Mesodermal cell (in vitro differentiated cells): Measurements from ENCODE around the gene ZDHHC14.

Experiments used
- H3K27ac ChIP-seq: 2 replicates; pipeline ENCODE4 v1.7.0; 2013; ENCODE audit warnings: mild to moderate bottlenecking, low read depth, low read length, moderate library complexity; ENCODE audit not compliant: severe bottlenecking
- H3K36me3 ChIP-seq: 2 replicates; pipeline ENCODE4 v1.7.1; 2013; ENCODE audit warnings: mild to moderate bottlenecking, low read length, moderate library complexity; ENCODE audit not compliant: control insufficient read depth, insufficient read depth
- H3K4me1 ChIP-seq: one replicate; pipeline ENCODE4 v1.7.1; 2013; ENCODE audit warnings: mild to moderate bottlenecking, low read length; ENCODE audit not compliant: insufficient read depth, control insufficient read depth, poor library complexity, severe bottlenecking
- H3K4me3 ChIP-seq: 2 replicates; pipeline ENCODE4 v1.7.0; 2013; ENCODE audit warnings: low read length, control low read depth, mild to moderate bottlenecking; ENCODE audit not compliant: insufficient read depth, poor library complexity, severe bottlenecking; ENCODE audit errors: extremely low read depth
- H3K9me3 ChIP-seq: 2 replicates; pipeline ENCODE4 v1.7.1; 2013; ENCODE audit warnings: mild to moderate bottlenecking, low read length, moderate library complexity; ENCODE audit not compliant: control insufficient read depth
- WGBS, 2 experiments: methylation state at CpG; one replicate each; pipeline ENCODE4 v1.1.5; 2013; ENCODE audit warnings: missing lambda C conversion rate in 2 of 2; ENCODE audit not compliant: insufficient coverage in 2 of 2; 5-methylcytosine and 5-hydroxymethylcytosine counted together

The ZDHHC14 gene

DNA sequence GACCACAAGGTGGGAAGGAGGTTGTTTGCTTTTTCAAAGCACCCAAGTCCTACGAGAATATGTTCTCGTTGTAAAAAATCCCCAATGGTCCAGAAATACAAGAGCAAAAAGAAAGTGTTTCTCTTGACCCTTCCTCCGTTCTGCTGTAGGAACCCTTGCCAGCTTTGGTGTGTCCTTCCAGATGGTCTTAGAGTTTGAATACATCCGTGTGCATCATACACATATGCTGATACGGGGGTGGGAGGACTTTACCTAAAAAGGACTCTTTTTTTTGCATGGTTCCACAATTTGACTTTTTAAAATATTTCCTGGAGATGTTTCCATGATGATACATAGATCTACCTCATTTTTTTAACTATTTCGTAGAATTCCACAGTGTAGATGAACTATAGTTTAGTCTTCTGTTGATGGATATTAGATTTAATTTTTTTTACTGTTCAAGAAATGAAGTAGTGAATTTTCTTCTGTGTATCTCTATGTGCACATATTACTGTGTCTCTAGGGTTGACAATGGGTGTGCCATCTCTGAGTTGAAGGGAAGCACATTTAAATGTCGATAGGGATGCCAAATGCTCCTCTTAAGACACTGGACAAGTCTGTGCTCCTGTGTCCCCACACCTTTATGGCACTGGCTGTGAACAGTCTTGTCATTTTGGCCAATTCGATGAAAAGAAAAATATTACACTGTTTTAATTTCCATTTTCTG lies 259.9 kb downstream of the ZDHHC14 start:
- no peaks in the 10 kb centered on the region for H3K9me3 ChIP-seq
- no peaks in the 10 kb centered on the region for H3K36me3 ChIP-seq
- no peaks in the 10 kb centered on the region for H3K4me1 ChIP-seq
- 88 to 91% methylated on average over 4 to 6 of the region's 8 CpGs for WGBS, 2 experiments
- H3K27ac ChIP-seq = no peak overlapping the region
- no peak overlapping the region for H3K4me3 ChIP-seq

DNA sequence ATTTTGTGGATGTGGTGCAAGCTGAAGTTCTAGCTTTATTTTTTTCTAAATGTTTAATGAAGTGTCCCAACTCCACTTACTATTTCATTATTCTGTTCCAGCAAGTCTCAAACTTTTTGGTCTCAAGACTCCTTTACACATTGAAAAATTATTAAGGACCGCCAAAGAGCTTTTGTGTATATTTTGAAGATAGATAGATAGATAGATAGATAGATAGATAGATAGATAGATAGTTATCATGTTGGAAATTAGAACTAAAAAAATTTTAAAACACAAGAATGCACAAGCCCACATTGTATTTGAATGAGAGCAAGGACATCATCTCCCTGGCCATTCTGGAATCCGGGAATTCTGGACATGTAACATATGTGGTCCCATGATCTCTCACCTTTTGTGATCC lies 260.8 kb downstream of the ZDHHC14 start:
- Histone ChIP-seq H3K9me3 (no peaks in the 10 kb centered on the region), H3K27ac (no peak overlapping the region), H3K4me3 (no peak overlapping the region), H3K4me1 (no peaks in the 10 kb centered on the region), H3K36me3 (no peaks in the 10 kb centered on the region)
- 56 to 100% methylated on average over 1 of the region's 2 CpGs for WGBS, 2 experiments

DNA sequence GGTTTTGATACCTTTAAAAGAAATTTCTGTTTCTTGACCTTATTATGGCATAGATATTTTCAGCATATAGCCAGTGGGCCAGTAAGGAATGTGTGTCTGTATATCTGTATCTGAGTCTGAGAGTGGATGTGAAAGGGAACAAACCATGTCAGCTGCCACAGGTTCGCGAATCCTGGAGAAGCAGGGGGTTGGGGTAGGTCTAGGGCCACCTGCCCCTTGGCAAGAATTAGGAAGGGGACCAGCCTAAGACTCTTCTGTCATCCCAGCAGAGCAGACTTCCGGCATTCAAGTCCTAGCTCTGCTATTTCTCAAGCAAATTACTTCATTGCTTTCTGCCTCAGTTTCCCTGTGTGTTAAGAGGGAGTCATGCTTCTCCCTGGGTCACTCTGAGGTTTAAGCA lies 261.7 kb downstream of the ZDHHC14 start:
- 93% methylated on average over 2 of the region's 3 CpGs; no CpG with 5 or more reads in 1 of the 2 experiments for WGBS, 2 experiments
- H3K4me3 ChIP-seq = no peak overlapping the region

DNA sequence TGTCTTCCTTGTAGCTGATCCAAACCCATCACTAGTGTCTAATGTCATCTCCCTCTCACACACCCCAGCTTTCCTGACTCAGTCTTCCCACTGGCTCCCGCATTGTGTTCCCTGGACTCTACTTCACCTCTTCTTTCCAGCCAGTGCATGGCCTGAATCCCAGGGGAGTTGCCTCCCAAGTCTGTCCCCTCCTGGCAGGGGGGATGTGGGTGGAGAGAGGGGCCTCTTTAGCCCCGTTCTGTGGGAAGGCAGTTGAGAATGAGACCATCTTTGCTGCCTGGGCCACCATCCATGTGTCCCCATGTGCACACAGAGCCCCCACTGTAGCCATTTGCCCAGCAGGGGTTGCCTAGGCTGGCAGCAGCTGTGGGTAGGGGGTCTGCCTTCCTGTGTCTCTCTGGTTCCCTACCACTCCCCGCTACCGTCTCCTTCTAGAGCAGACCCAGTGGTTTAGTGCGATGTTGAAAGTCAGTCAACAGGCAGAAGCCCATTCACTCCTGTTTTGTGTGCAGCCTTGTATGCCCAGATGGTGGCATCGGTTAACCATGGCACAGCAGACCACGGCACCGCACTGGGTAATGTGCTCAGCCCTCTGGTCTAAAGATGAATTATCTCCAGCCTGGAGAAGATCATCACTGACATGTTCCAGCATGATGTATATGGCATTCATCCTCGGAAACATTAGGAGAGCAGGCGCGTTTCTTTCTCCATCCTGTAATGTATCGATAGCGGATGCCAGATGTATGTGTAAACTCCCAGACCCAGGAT lies 263.2 kb downstream of the ZDHHC14 start:
- WGBS, 2 experiments = 90 to 94% methylated on average over 10 to 11 of the region's 13 CpGs
- H3K4me3 ChIP-seq = no peak overlapping the region
- H3K9me3 ChIP-seq = no peaks in the 10 kb centered on the region
- H3K27ac ChIP-seq = no peak overlapping the region
- H3K4me1 ChIP-seq = peaks cover 7% of the 10 kb centered on the region
- no peaks in the 10 kb centered on the region for H3K36me3 ChIP-seq

More for the DNA sequence above, 261.7 kb downstream of the ZDHHC14 start:
- H3K9me3 ChIP-seq = no peaks in the 10 kb centered on the region
- H3K4me1 ChIP-seq = no peaks in the 10 kb centered on the region
- H3K36me3 ChIP-seq = no peaks in the 10 kb centered on the region
- H3K27ac ChIP-seq = no peak overlapping the region

DNA sequence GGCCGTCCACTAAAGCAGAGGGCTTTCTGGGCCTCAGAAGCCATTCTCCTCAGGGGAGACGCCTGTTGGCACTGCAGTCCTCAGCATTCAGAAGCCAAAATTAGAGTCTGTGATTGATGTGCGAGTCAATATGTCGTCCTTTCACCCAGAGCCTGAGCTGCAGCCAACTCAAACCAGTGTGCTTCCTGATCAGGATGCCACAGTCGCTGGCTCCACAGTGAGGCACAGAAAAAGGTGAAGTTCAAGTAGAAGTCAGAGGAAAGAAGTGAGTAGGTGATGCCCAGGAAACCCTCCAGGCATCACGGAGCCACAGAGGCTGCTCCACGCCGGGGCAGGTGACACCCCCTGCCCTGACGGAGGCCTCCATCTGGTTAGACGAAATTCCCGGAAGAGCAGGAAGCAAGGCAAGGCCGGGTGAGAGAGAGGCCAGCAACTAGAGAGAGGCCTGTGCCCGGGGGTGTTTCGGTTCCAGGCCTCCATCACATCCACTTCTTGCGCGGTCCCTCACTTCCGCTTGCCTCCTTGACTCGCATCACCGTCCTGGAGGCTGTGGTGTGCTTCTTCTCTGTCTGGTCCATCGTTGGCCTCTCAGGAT lies 264.3 kb downstream of the ZDHHC14 start:
- no peaks in the 10 kb centered on the region for H3K36me3 ChIP-seq
- WGBS, 2 experiments = 92 to 96% methylated on average over 16 to 20 of the region's 20 CpGs
- H3K27ac ChIP-seq = no peak overlapping the region
- no peak overlapping the region for H3K4me3 ChIP-seq
- H3K9me3 ChIP-seq = no peaks in the 10 kb centered on the region
- peaks cover 7% of the 10 kb centered on the region for H3K4me1 ChIP-seq

DNA sequence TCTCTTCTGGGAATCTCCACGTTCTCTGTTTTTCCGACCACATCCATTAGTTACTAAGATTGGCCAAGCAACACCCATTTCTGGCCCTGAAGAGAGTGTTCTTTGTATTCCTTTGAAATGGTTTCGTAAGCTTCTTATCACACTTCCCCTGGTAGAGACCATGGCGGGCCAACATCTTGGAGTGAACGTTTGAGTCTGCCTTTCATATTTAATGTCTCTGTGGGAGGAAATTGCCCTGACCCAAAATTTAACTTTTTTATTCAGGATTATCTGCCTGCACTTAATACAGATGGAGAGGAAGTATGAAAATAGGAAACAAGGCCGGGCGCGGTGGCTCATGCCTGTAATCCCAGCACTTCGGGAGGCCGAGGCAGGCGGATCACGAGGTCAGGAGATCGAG lies 265.0 kb downstream of the ZDHHC14 start:
- H3K36me3 ChIP-seq = no peaks in the 10 kb centered on the region
- H3K4me1 ChIP-seq = peaks cover 7% of the 10 kb centered on the region
- WGBS, 2 experiments = 98 to 100% methylated on average over 8 to 10 of the region's 13 CpGs
- H3K4me3 ChIP-seq = no peak overlapping the region
- no peak overlapping the region for H3K27ac ChIP-seq
- H3K9me3 ChIP-seq = no peaks in the 10 kb centered on the region

DNA sequence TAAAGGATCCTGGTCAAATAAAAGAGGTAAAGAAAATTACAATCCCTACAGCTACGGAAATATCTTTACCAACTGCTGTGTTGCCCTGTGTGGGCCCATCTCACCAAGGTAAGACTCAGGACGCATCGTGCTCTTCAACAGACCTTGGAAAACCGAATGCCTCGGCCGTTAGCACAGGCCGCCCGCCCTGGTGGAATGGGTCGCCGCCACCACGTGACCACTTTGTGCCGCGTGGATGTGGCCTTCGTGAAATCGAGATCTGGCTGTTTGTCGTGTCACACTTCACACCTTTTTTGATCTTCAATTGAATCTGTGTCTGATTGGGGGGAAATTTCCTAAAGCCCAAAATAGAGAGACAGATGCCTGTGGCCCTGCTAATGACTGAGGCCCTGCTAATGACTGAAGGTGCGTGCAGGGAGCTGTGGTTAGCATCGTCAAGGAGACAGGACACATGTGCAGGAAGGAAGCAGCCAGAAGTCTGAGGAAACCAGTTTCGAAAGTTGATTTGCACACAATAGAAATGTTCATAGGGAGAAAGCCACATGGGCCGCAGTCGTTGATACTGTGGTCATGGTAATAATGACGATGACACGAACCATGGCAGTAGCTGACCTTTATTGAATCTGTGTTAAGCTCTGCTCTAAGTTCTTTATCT lies 266.4 kb downstream of the ZDHHC14 start:
- Histone ChIP-seq H3K36me3 (no peaks in the 10 kb centered on the region), H3K4me1 (peaks cover 7% of the 10 kb centered on the region), H3K4me3 (no peak overlapping the region), H3K9me3 (no peaks in the 10 kb centered on the region), H3K27ac (no peak overlapping the region)
- 94 to 99% methylated on average over 18 to 20 of the region's 23 CpGs for WGBS, 2 experiments

DNA sequence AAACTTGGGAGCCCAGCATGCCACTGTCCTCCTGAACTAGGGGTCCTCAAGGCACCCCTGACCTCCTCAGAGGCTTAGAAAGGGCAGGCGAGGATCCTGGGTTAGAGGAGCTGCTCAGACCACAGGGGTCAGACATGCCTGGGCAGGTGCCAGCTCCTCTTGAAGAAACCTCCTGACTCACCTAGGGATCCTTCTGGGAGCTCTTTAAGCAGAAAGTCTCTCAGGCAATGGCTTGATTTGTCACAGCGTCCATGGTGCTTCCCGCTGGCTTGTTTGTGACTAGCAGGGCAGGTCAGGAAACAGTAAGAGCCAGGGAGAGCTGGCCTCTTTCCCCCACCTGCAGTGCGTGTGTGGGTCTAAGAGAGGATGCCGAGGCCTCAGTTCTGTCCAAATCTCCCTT lies 267.6 kb downstream of the ZDHHC14 start:
- no peaks in the 10 kb centered on the region for H3K36me3 ChIP-seq
- H3K27ac ChIP-seq = no peak overlapping the region
- 62 to 81% methylated on average over 4 to 5 of the region's 5 CpGs for WGBS, 2 experiments
- H3K4me3 ChIP-seq = no peak overlapping the region
- H3K9me3 ChIP-seq = no peaks in the 10 kb centered on the region
- H3K4me1 ChIP-seq = peaks cover 7% of the 10 kb centered on the region

DNA sequence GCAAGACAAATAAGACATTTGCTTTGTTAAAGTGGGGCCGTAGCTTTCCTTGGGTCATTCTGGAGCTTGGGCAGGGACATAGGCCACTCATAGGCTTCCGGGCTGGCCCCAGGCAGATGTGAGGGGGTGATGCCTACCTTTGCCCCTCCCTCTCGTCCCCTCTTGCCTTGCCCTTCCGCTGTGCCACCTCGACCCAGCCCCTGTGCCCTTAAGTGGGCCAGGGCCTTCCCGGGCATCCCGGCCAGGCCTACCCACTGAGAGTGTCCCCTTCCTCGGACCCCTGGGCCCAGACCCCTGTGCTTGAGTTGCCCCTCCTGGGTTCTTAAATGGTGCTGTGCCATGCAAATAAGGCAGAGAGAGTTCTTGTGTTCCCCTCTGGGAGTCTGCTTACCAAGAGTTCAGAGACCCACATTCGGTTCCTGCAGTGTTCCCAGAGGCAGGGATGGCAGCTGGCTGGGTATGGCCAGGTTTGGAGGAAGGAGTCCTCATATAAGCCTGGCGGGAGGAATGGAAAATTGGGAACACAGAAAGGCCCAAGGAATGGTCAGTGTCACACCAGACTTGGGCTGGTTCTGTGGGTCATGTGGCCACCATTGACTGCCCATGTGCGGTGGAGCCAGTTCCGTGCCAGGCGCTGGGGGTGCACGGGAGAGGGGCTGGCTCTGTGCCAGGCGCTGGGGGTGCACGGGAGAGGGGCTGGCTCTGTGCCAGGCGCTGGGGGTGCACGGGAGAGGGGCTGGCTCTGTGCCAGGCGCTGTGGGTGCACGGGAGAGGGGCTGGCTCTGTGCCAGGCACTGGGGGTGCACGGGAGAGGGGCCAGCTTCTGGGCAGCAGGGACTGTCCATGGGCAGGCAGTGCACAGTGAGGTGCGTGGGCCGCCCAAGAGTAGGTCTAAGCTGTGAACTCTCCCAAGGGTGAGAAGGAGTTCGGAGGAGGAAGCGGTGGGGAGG lies 268.6 kb downstream of the ZDHHC14 start:
- 87 to 90% methylated on average over 18 to 22 of the region's 25 CpGs for WGBS, 2 experiments

DNA sequence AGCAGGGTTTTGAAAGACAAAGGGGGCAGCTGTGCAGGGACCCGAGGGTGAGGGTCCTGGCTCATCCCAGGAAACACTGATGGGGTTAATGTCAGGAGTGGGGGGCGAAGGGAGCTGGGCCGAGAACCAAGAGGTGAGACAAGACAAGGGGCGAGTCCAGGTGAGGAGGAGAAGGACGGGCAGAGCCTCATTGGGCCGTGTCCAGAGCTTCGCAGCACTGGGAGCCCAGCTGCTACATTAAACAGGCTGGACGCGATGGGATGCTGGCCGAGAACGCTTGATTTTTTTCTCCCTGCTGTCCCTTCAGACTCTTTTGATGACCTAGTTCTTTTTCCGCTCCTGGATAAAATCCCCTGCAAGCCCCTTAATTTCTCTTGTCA lies 269.3 kb downstream of the ZDHHC14 start:
- H3K36me3 ChIP-seq = no peaks in the 10 kb centered on the region
- WGBS, 2 experiments = 90 to 91% methylated on average over 10 to 11 of the region's 12 CpGs
- peaks cover 7% of the 10 kb centered on the region for H3K4me1 ChIP-seq
- no peak overlapping the region for H3K27ac ChIP-seq
- no peaks in the 10 kb centered on the region for H3K9me3 ChIP-seq
- H3K4me3 ChIP-seq = no peak overlapping the region

More for the DNA sequence above, 268.6 kb downstream of the ZDHHC14 start:
- Histone ChIP-seq H3K4me1 (peaks cover 7% of the 10 kb centered on the region), H3K27ac (no peak overlapping the region), H3K4me3 (no peak overlapping the region), H3K9me3 (no peaks in the 10 kb centered on the region), H3K36me3 (no peaks in the 10 kb centered on the region)
